Ovary (tissue), 9 donors: ENCODE results near the gene PIK3R4. TPM values are rescaled to one million over a fixed set of nuclear protein-coding genes. Genes with fewer than 3 reads are reported as not detected.

ENCODE experiments used
- DNase-seq, 5 donors: peaks; one replicate each; pipeline ENCODE4 v3.0.0-alpha.2; 2019 to 2020
- H3K27ac ChIP-seq, 2 donors: fragments of 200-600 bp; one replicate each; pipeline versions ENCODE4 v1.5.1 to v1.8.0; 2019 to 2022
- H3K27me3 ChIP-seq: fragments of 200-600 bp; one replicate; pipeline ENCODE4 v1.8.0; 2022
- H3K36me3 ChIP-seq: fragments of 200-600 bp; sonication (generic); one replicate; pipeline ENCODE4 v1.5.1; 2019
- H3K4me1 ChIP-seq: one replicate; pipeline ENCODE4 v1.8.1; 2013; ENCODE audit warnings: mild to moderate bottlenecking, moderate library complexity; ENCODE audit not compliant: insufficient read depth
- H3K4me3 ChIP-seq: fragments of 200-600 bp; sonication (generic); one replicate; pipeline ENCODE4 v1.5.1; 2017
- H3K9me3 ChIP-seq, 2 donors: fragments of 200-600 bp in 1 of 2; sonication (generic) in 1 of 2; one replicate each; pipeline versions ENCODE4 v1.5.1 to v1.8.1; 2013 to 2019; ENCODE audit warnings: mild to moderate bottlenecking in 1 of 2, moderate library complexity in 1 of 2
- EP300 ChIP-seq: sonication (generic); formaldehyde crosslinking; IDR thresholded peaks from one replicate; pipeline ENCODE4 v1.6.1; 2017; ENCODE audit warnings: antibody characterized with exemption
- POLR2A ChIP-seq: fragments of 450-650 bp; IDR thresholded peaks from one replicate; pipeline ENCODE4 v1.6.1; 2017; ENCODE audit warnings: antibody characterized with exemption, mild to moderate bottlenecking, moderate library complexity
- WGBS, 3 donors: extraction: QIAGEN DNeasy Blood & Tissue Kit in 1 of 3; methylation state at CpG; one replicate each; pipeline versions ENCODE4 v1.1.5 to v1.1.7; 2013 to 2017; 5-methylcytosine and 5-hydroxymethylcytosine counted together
- intact Hi-C, 4 donors: fragments of 100-400 bp; cut with DNase I; formaldehyde crosslinking; loops; one replicate each; pipeline versions ENCODE4 v1.11.0 to v1.15.1; 2022 to 2023
- polyA plus RNA-seq, 2 donors: library from polyadenylated mRNA; stranded (reverse); fragments of 200-250 nt in 1 of 2; fragments of 350-450 nt in 1 of 2; fragmentation: Illumina TruSeq in 1 of 2; extraction: RNeasy Lipid Tissue Mini Kit (QIAGEN cat#74804) in 1 of 2; gene quantifications; one replicate each; pipeline ENCODE4 v1.2.3, GENCODE V29; 2013 to 2014
- total RNA-seq, 7 donors: library from RNA; depleted of rRNA in 2 of 7; stranded (reverse); fragments of >200 nt in 2 of 7; fragmentation: NEBNext Ultra II Directional in 3 of 7; extraction: Animal tissue kit (Norgen Biotek cat#: 25700) in 3 of 7; gene quantifications; one replicate each; pipeline versions ENCODE4 v1.1.0 to v1.2.4, GENCODE V29; 2016 to 2023
- TF ChIP-seq, protein P1 (sequence below), 3 donors: fragments of 450-650 bp in 2 of 3; fragments of 200-600 bp in 1 of 3; IDR thresholded peaks; one replicate each; pipeline versions ENCODE4 v1.5.1 to v1.8.0; 2016 to 2022; ENCODE audit warnings: antibody characterized with exemption in 3 of 3, mild to moderate bottlenecking in 1 of 3
- donor health status: DM: no; HTN: no; CAD: no; lungs with moderate emphysema.
- donor health status: DM: no; HTN: no; CAD: no.
- donor health status: Bipolar disorder and iron deficiency.
- donor health status: DM: yes; HTN: yes; CAD: no.
- donor health status: DM: no; HTN: no; CAD: no.
- donor health status: DM: yes; HTN: yes; CAD: no.

PIK3R4 gene
- total and polyA plus RNA-seq, 9 donors: 22.1 to 43.8 (median 29.7) TPM

GRCh38 chr3:130761730-130762311, 15.2 kb upstream of the PIK3R4 start:
- 77 to 78% (median 78%) methylated on average over 9 of the region's 9 CpGs for WGBS, 3 donors
- TF ChIP-seq EP300 (no peak), POLR2A (no peak)
- TF ChIP-seq, protein P1, sequence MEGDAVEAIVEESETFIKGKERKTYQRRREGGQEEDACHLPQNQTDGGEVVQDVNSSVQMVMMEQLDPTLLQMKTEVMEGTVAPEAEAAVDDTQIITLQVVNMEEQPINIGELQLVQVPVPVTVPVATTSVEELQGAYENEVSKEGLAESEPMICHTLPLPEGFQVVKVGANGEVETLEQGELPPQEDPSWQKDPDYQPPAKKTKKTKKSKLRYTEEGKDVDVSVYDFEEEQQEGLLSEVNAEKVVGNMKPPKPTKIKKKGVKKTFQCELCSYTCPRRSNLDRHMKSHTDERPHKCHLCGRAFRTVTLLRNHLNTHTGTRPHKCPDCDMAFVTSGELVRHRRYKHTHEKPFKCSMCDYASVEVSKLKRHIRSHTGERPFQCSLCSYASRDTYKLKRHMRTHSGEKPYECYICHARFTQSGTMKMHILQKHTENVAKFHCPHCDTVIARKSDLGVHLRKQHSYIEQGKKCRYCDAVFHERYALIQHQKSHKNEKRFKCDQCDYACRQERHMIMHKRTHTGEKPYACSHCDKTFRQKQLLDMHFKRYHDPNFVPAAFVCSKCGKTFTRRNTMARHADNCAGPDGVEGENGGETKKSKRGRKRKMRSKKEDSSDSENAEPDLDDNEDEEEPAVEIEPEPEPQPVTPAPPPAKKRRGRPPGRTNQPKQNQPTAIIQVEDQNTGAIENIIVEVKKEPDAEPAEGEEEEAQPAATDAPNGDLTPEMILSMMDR (IDR thresholded peaks at IDR 0.05): no peak
- Histone ChIP-seq H3K4me3 (no peak overlapping the region), H3K27me3 (no peaks in the 10 kb centered on the region), H3K27ac (no peak overlapping the region), H3K4me1 (no peaks in the 10 kb centered on the region), H3K36me3 (no peaks in the 10 kb centered on the region), H3K9me3 (no peaks in the 10 kb centered on the region)
- intact Hi-C loops: loop anchor here in 1 of 4 donors (10.0 kb wide), 1 partner anchor 123 kb away; no protein-coding TSS in a partner anchor
- no peak for DNase-seq

- H3K4me3 ChIP-seq: no peak overlapping the region
- intact Hi-C loops: loop anchor here in 1 of 4 donors (10.0 kb wide), 1 partner anchor 124 kb away; no protein-coding TSS in a partner anchor
- 83 to 88% (median 83%) methylated on average over 1 of the region's 1 CpG for WGBS, 3 donors
- TF ChIP-seq POLR2A (no peak), EP300 (no peak)
- TF ChIP-seq, protein P1 (IDR thresholded peaks at IDR 0.05): no peak
- H3K27me3 ChIP-seq: no peaks in the 10 kb centered on the region
- no peak overlapping the region for H3K27ac ChIP-seq
- no peaks in the 10 kb centered on the region for H3K4me1 ChIP-seq
- DNase-seq: no peak
- no peaks in the 10 kb centered on the region for H3K36me3 ChIP-seq
- H3K9me3 ChIP-seq: no peaks in the 10 kb centered on the region
Measured at GRCh38 chr3:130760922-130761321, 14.3 kb upstream of the PIK3R4 start.

DNA sequence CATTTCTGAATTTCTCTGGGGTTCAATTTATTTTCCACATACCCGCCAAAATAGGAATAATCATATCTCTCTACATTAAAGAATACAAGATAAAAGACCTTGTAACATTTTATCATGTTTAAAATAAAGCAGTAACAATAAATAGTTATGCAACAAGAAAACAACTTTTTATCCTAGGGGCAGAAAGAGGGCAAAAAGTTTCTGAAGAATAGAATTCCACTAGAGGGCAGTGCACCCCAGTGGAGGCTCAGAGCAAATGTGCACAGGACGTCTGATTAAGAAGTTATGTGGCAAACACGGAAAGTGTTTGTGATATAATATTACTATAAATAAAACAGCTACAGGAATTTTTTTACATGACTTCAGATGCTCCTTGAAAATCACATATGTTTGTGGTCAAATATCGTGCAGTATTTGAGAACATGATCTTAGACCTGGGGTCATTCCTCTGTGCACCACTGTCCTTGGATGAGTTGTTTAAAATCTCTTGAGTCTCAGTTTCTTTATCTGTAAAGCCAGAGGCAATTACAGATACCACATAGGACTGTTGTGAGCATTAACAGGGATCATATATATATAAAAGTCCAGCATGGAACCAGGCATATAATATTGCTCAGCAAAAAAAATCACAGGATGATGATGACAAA, 13.2 kb upstream of the PIK3R4 start:
- 4 to 6% (median 5%) methylated on average over 4 of the region's 4 CpGs for WGBS, 3 donors
- intact Hi-C loops: loop anchor here in 1 of 4 donors (10.0 kb wide), 1 partner anchor 125 kb away; no protein-coding TSS in a partner anchor
- H3K27ac ChIP-seq: no peak overlapping the region
- H3K4me1 ChIP-seq: no peaks in the 10 kb centered on the region
- peak in 2 of 5 donors; percentile 14 to 32 for DNase-seq
- no peaks in the 10 kb centered on the region for H3K9me3 ChIP-seq
- H3K4me3 ChIP-seq: no peak overlapping the region
- no peaks in the 10 kb centered on the region for H3K36me3 ChIP-seq
- H3K27me3 ChIP-seq: no peaks in the 10 kb centered on the region
- TF ChIP-seq EP300: no peak
- TF ChIP-seq, protein P1 (IDR thresholded peaks at IDR 0.05): peak; percentile 33 to 57 (median 35)
- no peak for TF ChIP-seq POLR2A

DNA sequence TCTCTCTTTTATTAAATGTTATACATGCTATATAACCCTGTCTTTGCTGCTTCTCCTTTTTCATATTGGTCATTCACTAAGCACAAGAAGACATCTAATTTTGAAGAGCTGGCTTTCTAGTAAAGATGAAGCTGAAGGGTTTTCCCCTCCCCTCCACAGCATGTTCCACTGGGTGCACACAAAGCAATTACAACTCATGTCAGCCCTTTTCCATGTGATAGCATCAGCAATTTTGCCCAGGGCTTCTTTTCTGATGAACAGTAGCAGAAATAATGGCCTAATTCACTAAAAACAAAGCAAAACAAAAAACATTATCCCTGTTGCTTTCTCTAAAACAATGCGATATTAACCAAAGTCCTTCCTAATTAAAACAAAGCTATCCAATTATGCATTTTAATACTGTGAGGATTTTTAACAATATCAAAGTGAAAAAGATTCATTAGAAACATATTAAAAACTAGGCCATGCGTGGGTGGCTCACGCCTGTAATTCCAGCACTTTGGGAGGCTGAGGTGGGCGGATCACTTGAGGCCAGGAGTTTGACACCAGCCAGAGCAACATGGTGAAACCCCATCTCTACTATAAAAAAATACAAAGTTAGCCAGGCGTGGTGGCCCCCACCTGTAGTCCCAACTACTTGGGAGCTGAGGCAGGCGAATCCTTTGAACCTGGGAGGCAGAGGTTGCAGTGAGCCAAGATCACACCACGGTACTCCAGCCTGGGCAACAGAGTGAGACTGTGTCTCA, 12.2 kb upstream of the PIK3R4 start:
- no peak for DNase-seq
- intact Hi-C loops: no loop called here
- no peaks in the 10 kb centered on the region for H3K9me3 ChIP-seq
- TF ChIP-seq POLR2A: no peak
- no peak for TF ChIP-seq EP300
- TF ChIP-seq, protein P1 (IDR thresholded peaks at IDR 0.05): no peak
- no peaks in the 10 kb centered on the region for H3K27me3 ChIP-seq
- H3K4me3 ChIP-seq: no peak overlapping the region
- H3K4me1 ChIP-seq: no peaks in the 10 kb centered on the region
- 84% methylated on average over 7 of the region's 7 CpGs for WGBS, 3 donors
- no peak overlapping the region for H3K27ac ChIP-seq
- H3K36me3 ChIP-seq: no peaks in the 10 kb centered on the region
